Measurements from ENCODE around the gene SYNPO2.

SYNPO2 gene

GRCh38 chr4:118883861-118884260 is 4.8 kb upstream of the SYNPO2 start:
- DNase-seq: no peak

- DNase-seq: no peak
Measured at GRCh38 chr4:118884716-118885115, 3.9 kb upstream of the SYNPO2 start.

- DNase-seq: no peak
Measured at GRCh38 chr4:118889312-118889691, 648 bp downstream of the SYNPO2 start.

GRCh38 chr4:118894034-118894433 is 5.4 kb downstream of the SYNPO2 start:
- no peak for DNase-seq

- DNase-seq: no peak
Measured at GRCh38 chr4:118898221-118898620, 9.6 kb downstream of the SYNPO2 start.

GRCh38 chr4:118898684-118899138 is 10.1 kb downstream of the SYNPO2 start:
- no peak for DNase-seq

GRCh38 chr4:118904418-118904817 is 15.8 kb downstream of the SYNPO2 start:
- no peak for DNase-seq

- no peak for DNase-seq
Measured at GRCh38 chr4:118904935-118905334, 16.3 kb downstream of the SYNPO2 start.

- DNase-seq: no peak
Measured at GRCh38 chr4:118905566-118905965, 16.9 kb downstream of the SYNPO2 start.

- DNase-seq: no peak
Measured at GRCh38 chr4:118909173-118909956, 20.7 kb downstream of the SYNPO2 start.

- DNase-seq: no peak
Measured at GRCh38 chr4:118910221-118910620, 21.6 kb downstream of the SYNPO2 start.

- no peak for DNase-seq
Measured at GRCh38 chr4:118911238-118911703, 22.6 kb downstream of the SYNPO2 start.

- no peak for DNase-seq
Measured at GRCh38 chr4:118915468-118915867, 26.8 kb downstream of the SYNPO2 start.

- no peak for DNase-seq
Measured at GRCh38 chr4:118916691-118917289, 28.1 kb downstream of the SYNPO2 start.

GRCh38 chr4:118917582-118917981 is 28.9 kb downstream of the SYNPO2 start:
- no peak for DNase-seq

GRCh38 chr4:118918388-118918787 is 29.7 kb downstream of the SYNPO2 start:
- DNase-seq: no peak

- no peak for DNase-seq
Measured at GRCh38 chr4:118920247-118920646, 31.6 kb downstream of the SYNPO2 start.

- no peak for DNase-seq
Measured at GRCh38 chr4:118921786-118922185, 33.1 kb downstream of the SYNPO2 start.

- DNase-seq: no peak
Measured at GRCh38 chr4:118923891-118924290, 35.2 kb downstream of the SYNPO2 start.

- DNase-seq: no peak
Measured at GRCh38 chr4:118927974-118928373, 39.3 kb downstream of the SYNPO2 start.

- DNase-seq: no peak
Measured at GRCh38 chr4:118930255-118930654, 41.6 kb downstream of the SYNPO2 start.

- no peak for DNase-seq
Measured at GRCh38 chr4:118931786-118932185, 43.1 kb downstream of the SYNPO2 start.

GRCh38 chr4:118935819-118936218 is 47.2 kb downstream of the SYNPO2 start:
- no peak for DNase-seq

GRCh38 chr4:118936406-118936805 is 47.8 kb downstream of the SYNPO2 start:
- DNase-seq: no peak

All from activated CD4-positive, CD25-positive, alpha-beta regulatory T cell treated with anti-CD3 and anti-CD28 coated beads, Interleukin-2, amount 50 U/mL, for 72 hours (primary cell).